Neuronal stem cell (in vitro differentiated cells): ENCODE results near the gene LMNA. TPM values are rescaled to one million over a fixed set of nuclear protein-coding genes. Genes with fewer than 3 reads are reported as not detected.

Experiments
- DNase-seq: peaks from one replicate; pipeline ENCODE4 v3.0.0-alpha.2; 2013; ENCODE audit warnings: low spot score
- H2AFZ ChIP-seq: one replicate; pipeline ENCODE4 v1.6.1; 2013; ENCODE audit warnings: mild to moderate bottlenecking, low read length, inconsistent platforms
- H2AK5ac ChIP-seq: 2 replicates; pipeline ENCODE4 v1.6.1; 2013; ENCODE audit warnings: low read depth, mild to moderate bottlenecking, inconsistent platforms, low read length, moderate library complexity, mixed read lengths
- H2BK120ac ChIP-seq: 2 replicates; pipeline ENCODE4 v1.6.1; 2013; ENCODE audit warnings: low read depth, mild to moderate bottlenecking, inconsistent platforms, low read length, moderate library complexity, mixed read lengths
- H2BK12ac ChIP-seq: one replicate; pipeline ENCODE4 v1.6.1; 2013; ENCODE audit warnings: low read length, inconsistent platforms
- H2BK15ac ChIP-seq: 2 replicates; pipeline ENCODE4 v1.6.1; 2013; ENCODE audit warnings: mild to moderate bottlenecking, low read length, inconsistent platforms, mixed read lengths
- H2BK5ac ChIP-seq: one replicate; pipeline ENCODE4 v1.6.1; 2013; ENCODE audit warnings: inconsistent platforms, mild to moderate bottlenecking, low read length, moderate library complexity
- H3K14ac ChIP-seq: one replicate; pipeline ENCODE4 v1.6.1; 2013; ENCODE audit warnings: low read length, inconsistent platforms
- H3K18ac ChIP-seq: 2 replicates; pipeline ENCODE4 v1.6.1; 2013; ENCODE audit warnings: low read length, inconsistent platforms
- H3K23ac ChIP-seq: 2 replicates; pipeline ENCODE4 v1.6.1; 2013; ENCODE audit warnings: low read depth, mild to moderate bottlenecking, mixed read lengths, low read length, inconsistent platforms; ENCODE audit not compliant: poor library complexity
- H3K27ac ChIP-seq: replicated peaks from 3 replicates; pipeline ENCODE4 v1.5.1; 2013; ENCODE audit warnings: low read length, inconsistent platforms
- H3K27me3 ChIP-seq, 3 experiments: 2 replicates each; pipeline ENCODE4 v1.6.1; 2013; ENCODE audit warnings: low read length in 3 of 3, mild to moderate bottlenecking in 2 of 3, inconsistent platforms in 1 of 3, low read depth in 1 of 3, mixed read lengths in 1 of 3, moderate library complexity in 1 of 3; ENCODE audit not compliant: control insufficient read depth in 3 of 3, insufficient read depth in 3 of 3
- H3K36me3 ChIP-seq, 2 donors: replicated peaks in 1 of 2; 2 replicates each; pipeline ENCODE4 v1.6.1; 2013; ENCODE audit warnings: low read length in 2 of 2; ENCODE audit not compliant: control insufficient read depth in 2 of 2, insufficient read depth in 2 of 2
- H3K4ac ChIP-seq: 2 replicates; pipeline ENCODE4 v1.6.1; 2013; ENCODE audit warnings: inconsistent platforms, mild to moderate bottlenecking, low read length, moderate library complexity
- H3K4me1 ChIP-seq, 2 donors: 1 replicate in 1 of 2; 2 replicates in 1 of 2; pipeline ENCODE4 v1.6.1; 2013; ENCODE audit warnings: low read length in 2 of 2, low read depth in 1 of 2; ENCODE audit not compliant: control insufficient read depth in 2 of 2, insufficient read depth in 1 of 2
- H3K4me2 ChIP-seq: one replicate; pipeline ENCODE4 v1.6.1; 2013; ENCODE audit warnings: mild to moderate bottlenecking, low read length, inconsistent platforms; ENCODE audit not compliant: insufficient read depth, poor library complexity, severe bottlenecking
- H3K4me3 ChIP-seq, 2 donors: 2 replicates each; pipeline ENCODE4 v1.5.1; 2013; ENCODE audit warnings: low read length in 2 of 2, mild to moderate bottlenecking in 2 of 2, inconsistent platforms in 1 of 2, moderate library complexity in 1 of 2
- H3K79me1 ChIP-seq: one replicate; pipeline ENCODE4 v1.6.1; 2013; ENCODE audit warnings: low read depth, mild to moderate bottlenecking, inconsistent platforms, low read length, moderate library complexity
- H3K9ac ChIP-seq: one replicate; pipeline ENCODE4 v1.6.1; 2013; ENCODE audit warnings: mild to moderate bottlenecking, low read depth, low read length, inconsistent platforms; ENCODE audit not compliant: poor library complexity
- H3K9me3 ChIP-seq, 2 donors: replicated peaks in 1 of 2; 2 replicates each; pipeline versions ENCODE3 to v1.6.1; 2013; ENCODE audit warnings: low read length in 2 of 2, mild to moderate bottlenecking in 2 of 2, inconsistent platforms in 1 of 2, low read depth in 1 of 2, mixed read lengths in 1 of 2, moderate library complexity in 1 of 2; ENCODE audit not compliant: control insufficient read depth in 2 of 2, insufficient read depth in 1 of 2
- H4K8ac ChIP-seq: one replicate; pipeline ENCODE4 v1.6.1; 2013; ENCODE audit warnings: low read depth, mild to moderate bottlenecking, inconsistent platforms, low read length, moderate library complexity
- H4K91ac ChIP-seq: one replicate; pipeline ENCODE4 v1.6.1; 2013; ENCODE audit warnings: low read length, low read depth, mild to moderate bottlenecking, inconsistent platforms; ENCODE audit not compliant: poor library complexity
- WGBS, 2 donors: extraction: QIAGEN DNeasy Blood & Tissue Kit; methylation state at CpG; one replicate each; pipeline ENCODE4 v1.1.7; 2013; ENCODE audit warnings: missing lambda C conversion rate in 2 of 2, mixed read lengths in 1 of 2; ENCODE audit not compliant: insufficient read length in 2 of 2, insufficient replicate concordance in 1 of 2; ENCODE audit errors: extremely low coverage in 2 of 2; 5-methylcytosine and 5-hydroxymethylcytosine counted together
- polyA plus RNA-seq, 2 experiments: library from polyadenylated mRNA; stranded (reverse); fragments of 200-250 nt; gene quantifications; one replicate each; pipeline ENCODE4 v1.2.3, GENCODE V29; 2013

LMNA gene
- polyA plus RNA-seq (2013, experiment 1 of 2): 28.6 TPM
- 29.9 TPM for polyA plus RNA-seq (2013, experiment 2 of 2)

DNA sequence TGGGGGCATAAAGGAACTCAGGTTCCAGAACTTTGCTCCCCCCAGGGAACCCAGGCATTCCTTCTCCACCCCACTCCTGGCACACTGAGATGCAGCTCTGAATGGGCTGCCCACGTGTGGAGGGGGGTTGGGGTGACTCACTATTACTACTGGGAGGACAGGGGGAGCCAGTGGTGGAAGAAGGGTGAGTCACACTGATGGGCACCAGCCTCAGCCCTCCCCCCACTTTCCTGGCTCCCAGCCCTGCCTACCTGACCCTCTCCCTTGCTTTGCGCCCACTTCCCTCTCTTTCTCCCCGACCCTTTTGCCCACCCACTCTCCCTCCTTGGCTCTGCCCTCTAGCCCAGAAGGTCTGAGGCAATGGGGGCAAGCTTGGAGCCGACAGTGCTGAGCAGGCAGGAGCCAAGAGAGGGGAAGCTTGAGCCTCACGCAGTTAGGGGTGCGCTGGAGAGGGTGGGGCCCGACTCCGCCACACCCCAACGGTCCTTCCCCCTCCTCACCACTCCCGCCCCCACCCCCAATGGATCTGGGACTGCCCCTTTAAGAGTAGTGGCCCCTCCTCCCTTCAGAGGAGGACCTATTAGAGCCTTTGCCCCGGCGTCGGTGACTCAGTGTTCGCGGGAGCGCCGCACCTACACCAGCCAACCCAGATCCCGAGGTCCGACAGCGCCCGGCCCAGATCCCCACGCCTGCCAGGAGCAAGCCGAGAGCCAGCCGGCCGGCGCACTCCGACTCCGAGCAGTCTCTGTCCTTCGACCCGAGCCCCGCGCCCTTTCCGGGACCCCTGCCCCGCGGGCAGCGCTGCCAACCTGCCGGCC lies at the start of gene LMNA:
Gene LMNA (plus strand): TSS at position 611 of the 818 bp plus-strand sequence. CDS start 208 bp downstream, outside the sequence.
- no CpG with 5 or more reads among the region's 37 CpGs for whole genome bisulfite sequencing, 2 donors
- peaks cover 19 to 21% of the 10 kb centered on the region in 2 donors for H3K4me1 ChIP-seq

DNA sequence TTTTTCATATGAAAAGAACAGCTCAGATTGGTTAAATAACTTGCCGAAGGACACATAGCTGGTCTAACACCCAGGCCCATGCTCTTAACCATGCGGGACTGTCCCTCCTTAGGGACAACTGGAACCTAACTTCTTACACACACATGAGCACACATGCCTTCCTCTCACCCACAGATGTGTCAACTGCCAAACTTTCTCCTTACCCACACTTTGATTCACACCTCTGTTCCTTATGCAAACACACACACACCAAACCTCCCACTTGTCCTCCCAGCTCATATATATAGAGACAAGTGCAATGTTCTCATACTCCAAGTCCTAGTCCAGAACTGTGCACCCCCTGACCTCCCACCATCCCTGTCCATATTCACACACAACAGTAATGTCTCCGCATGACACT lies 49.3 kb upstream of the LMNA start:
- no CpG with 5 or more reads among the region's 3 CpGs for WGBS, 2 donors
- no peak overlapping the region for H3K4me3 ChIP-seq
- H2BK15ac ChIP-seq: no peak overlapping the region
- H2AK5ac ChIP-seq: no peak overlapping the region
- no peaks in the 10 kb centered on the region for H3K36me3 ChIP-seq
- no peak overlapping the region for H4K91ac ChIP-seq
- no peak overlapping the region for H3K23ac ChIP-seq
- peaks cover 19% of the 10 kb centered on the region in 2 donors for H3K4me1 ChIP-seq
- no peak overlapping the region for H3K18ac ChIP-seq
- H3K4me2 ChIP-seq: no peak overlapping the region
- H2AFZ ChIP-seq: no peak overlapping the region
- H3K27me3 ChIP-seq: no peaks in the 10 kb centered on the region
- H2BK12ac ChIP-seq: no peak overlapping the region
- H3K79me1 ChIP-seq: no peaks in the 10 kb centered on the region
- no peak overlapping the region for H2BK120ac ChIP-seq
- H3K9me3 ChIP-seq: no peaks in the 10 kb centered on the region
- no peak overlapping the region for H3K9ac ChIP-seq
- H3K4ac ChIP-seq: no peak overlapping the region
- peak overlapping the region; percentile 59 for H2BK5ac ChIP-seq
- H3K14ac ChIP-seq: no peak overlapping the region
- no peak overlapping the region for H4K8ac ChIP-seq
- no peak overlapping the region for H3K27ac ChIP-seq
- no peak for DNase-seq

More for the DNA sequence above, at the start of gene LMNA:
- Histone ChIP-seq H2BK5ac (no peak within 1 kb of the TSS), H2BK12ac (no peak within 1 kb of the TSS), H2AFZ (no peak within 1 kb of the TSS), H3K27ac (no peak within 1 kb of the TSS), H3K9me3 (no peaks in the 10 kb centered on the region), H3K23ac (peak within 1 kb of the TSS; percentile 96), H3K14ac (peak within 1 kb of the TSS; percentile 95), H3K79me1 (peaks cover 2% of the 10 kb centered on the region), H3K36me3 (peaks cover 1 to 69% of the 10 kb centered on the region in 2 donors), H3K4me2 (peak within 1 kb of the TSS; percentile 95), H3K4me3 (peak within 1 kb of the TSS in 1 of 2 donors; percentile 82), H4K8ac (no peak within 1 kb of the TSS), H2AK5ac (peak within 1 kb of the TSS; percentile 86), H3K4ac (no peak within 1 kb of the TSS), H3K18ac (peak within 1 kb of the TSS; percentile 94), H2BK120ac (no peak within 1 kb of the TSS), H3K9ac (peak within 1 kb of the TSS; percentile 85), H2BK15ac (no peak within 1 kb of the TSS), H4K91ac (no peak within 1 kb of the TSS), H3K27me3 (peaks cover 0 to 2% (median 0%) of the 10 kb centered on the region in 3 experiments)
- no peak for DNase-seq

DNA sequence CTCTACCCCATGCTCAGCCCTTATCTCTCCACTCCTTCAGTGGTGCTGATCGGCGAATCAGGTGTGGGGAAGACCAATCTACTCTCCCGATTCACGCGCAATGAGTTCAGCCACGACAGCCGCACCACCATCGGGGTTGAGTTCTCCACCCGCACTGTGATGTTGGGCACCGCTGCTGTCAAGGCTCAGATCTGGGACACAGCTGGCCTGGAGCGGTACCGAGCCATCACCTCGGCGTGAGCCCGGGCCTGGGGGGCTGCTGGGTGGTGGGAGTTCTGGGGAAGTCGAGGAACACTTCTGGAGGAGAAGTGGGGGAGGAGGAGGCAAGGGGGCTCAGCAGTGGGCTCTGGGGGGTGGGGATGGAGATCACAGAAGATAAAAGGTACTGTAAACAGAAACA lies 48.6 kb upstream of the LMNA start:
- H2BK15ac ChIP-seq: no peak overlapping the region
- H2AFZ ChIP-seq: peak overlapping the region; percentile 58
- no peak overlapping the region for H3K27ac ChIP-seq
- H3K4me2 ChIP-seq: no peak overlapping the region
- no peaks in the 10 kb centered on the region for H3K27me3 ChIP-seq
- H2AK5ac ChIP-seq: peak overlapping the region; percentile 95
- no peak overlapping the region for H3K4ac ChIP-seq
- H2BK5ac ChIP-seq: no peak overlapping the region
- peaks cover 18 to 21% of the 10 kb centered on the region in 2 donors for H3K4me1 ChIP-seq
- H3K18ac ChIP-seq: peak overlapping the region; percentile 86
- H3K36me3 ChIP-seq: no peaks in the 10 kb centered on the region
- no peaks in the 10 kb centered on the region for H3K9me3 ChIP-seq
- H3K79me1 ChIP-seq: no peaks in the 10 kb centered on the region
- no peak for DNase-seq
- WGBS, 2 donors: no CpG with 5 or more reads among the region's 16 CpGs
- no peak overlapping the region for H4K8ac ChIP-seq
- H4K91ac ChIP-seq: no peak overlapping the region
- H2BK12ac ChIP-seq: peak overlapping the region; percentile 93
- no peak overlapping the region for H3K4me3 ChIP-seq
- no peak overlapping the region for H2BK120ac ChIP-seq
- H3K9ac ChIP-seq: peak overlapping the region; percentile 63
- H3K23ac ChIP-seq: peak overlapping the region; percentile 68
- no peak overlapping the region for H3K14ac ChIP-seq

DNA sequence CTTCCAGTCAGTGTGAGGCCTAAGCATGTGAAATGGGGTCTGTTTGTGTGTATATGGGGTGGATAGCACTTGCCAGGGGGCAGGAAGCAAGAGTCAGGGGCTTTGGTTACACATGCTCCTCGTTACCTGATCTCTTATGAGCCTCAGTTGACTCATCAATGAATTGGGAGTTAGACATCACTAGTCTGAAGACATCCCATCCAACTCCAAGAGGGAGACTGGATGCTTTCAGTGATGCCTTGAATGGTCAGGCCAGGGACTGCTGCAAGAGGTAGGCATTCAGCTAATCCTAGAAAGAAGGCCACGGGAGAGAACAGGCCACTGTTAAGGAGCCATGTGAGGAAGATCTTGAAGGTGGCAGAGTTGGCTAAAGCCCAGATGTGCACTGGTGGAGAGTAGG lies 47.2 kb upstream of the LMNA start:
- Histone ChIP-seq H3K27ac (no peak overlapping the region), H3K79me1 (peaks cover 1% of the 10 kb centered on the region), H2AK5ac (no peak overlapping the region), H4K8ac (no peak overlapping the region), H3K4me3 (no peak overlapping the region), H3K4ac (no peak overlapping the region), H2AFZ (no peak overlapping the region), H4K91ac (no peak overlapping the region), H2BK15ac (no peak overlapping the region), H3K23ac (no peak overlapping the region), H3K9me3 (no peaks in the 10 kb centered on the region), H2BK120ac (no peak overlapping the region), H3K4me2 (no peak overlapping the region), H3K14ac (no peak overlapping the region), H2BK12ac (no peak overlapping the region), H2BK5ac (no peak overlapping the region), H3K18ac (no peak overlapping the region), H3K9ac (no peak overlapping the region), H3K36me3 (peaks cover 0 to 7% of the 10 kb centered on the region in 2 donors), H3K4me1 (peaks cover 10 to 18% of the 10 kb centered on the region in 2 donors), H3K27me3 (no peaks in the 10 kb centered on the region)
- DNase-seq: no peak
- WGBS, 2 donors: no CpG with 5 or more reads among the region's 2 CpGs
